HepG2 (cell line): ENCODE data around the gene BCL2. TPM values are rescaled to one million over a fixed set of nuclear protein-coding genes. Genes with fewer than 3 reads are reported as not detected.

Source experiments
- ATAC-seq: fragments of 200-7000 bp; cut with Tn5 transposase; 3 replicates; pipeline ENCODE4 v1.9.1; 2020; ENCODE audit warnings: mild to moderate bottlenecking, moderate library complexity
- BruUV-seq: library from RNA; stranded (reverse); fragments of 400-500 nt; replicated peaks from 2 replicates; lab custom pipeline; 2021; lab: Mats Ljungman, UMichigan
- CTCF ChIA-PET: fragments of 300-600 bp; formaldehyde crosslinking; extraction: SDS; loops from one replicate; lab custom pipeline; 2021; ENCODE audit warnings: low total read pairs, inconsistent platforms, low intra/inter-chr PET ratio; lab: Yijun Ruan, JAX
- POLR2A ChIA-PET: fragments of 350-600 bp; sonication (Branson Sonifier 250); formaldehyde crosslinking; loops from one replicate; lab custom pipeline; 2020; ENCODE audit warnings: antibody characterized with exemption, inconsistent platforms; lab: Yijun Ruan, JAX
- DNase-seq: peaks from one replicate; pipeline ENCODE4 v3.0.0-alpha.2; 2015; ENCODE audit warnings: low spot score
- FAIRE-seq: peaks from 3 replicates; lab custom pipeline; 2011; peaks lifted over from hg19 to GRCh38; lab: Jason Lieb, UNC
- H2AFZ ChIP-seq: one replicate; pipeline ENCODE4 v1.6.1; 2011; ENCODE audit warnings: low read length, inconsistent platforms
- H3K27ac ChIP-seq: fragments of 300-600 bp; 3 replicates; pipeline ENCODE4 v1.8.0; 2011; ENCODE audit warnings: mixed run types, mild to moderate bottlenecking, mixed read lengths, low read length, inconsistent platforms; ENCODE audit not compliant: insufficient read depth; ENCODE audit errors: extremely low read length
- H3K27me3 ChIP-seq, 2 experiments: fragments of 200-600 bp in 1 of 2; 2 replicates in 1 of 2; 3 replicates in 1 of 2; pipeline versions ENCODE4 v1.6.0 to v1.8.0; 2011; ENCODE audit warnings: low read length in 2 of 2, mild to moderate bottlenecking in 2 of 2, moderate library complexity in 2 of 2, inconsistent platforms in 1 of 2; ENCODE audit not compliant: insufficient read depth in 2 of 2, control insufficient read depth in 1 of 2
- H3K36me3 ChIP-seq, 2 experiments: fragments of 200-600 bp in 1 of 2; replicated peaks in 1 of 2; 2 replicates in 1 of 2; 3 replicates in 1 of 2; pipeline versions ENCODE4 v1.5.1 to v1.8.0; 2011; ENCODE audit warnings: low read length in 2 of 2, inconsistent platforms in 1 of 2; ENCODE audit not compliant: insufficient read depth in 2 of 2, control insufficient read depth in 1 of 2
- H3K4me1 ChIP-seq: 2 replicates; pipeline ENCODE4 v1.5.1; 2012; ENCODE audit warnings: low read length, inconsistent platforms; ENCODE audit not compliant: insufficient read depth
- H3K4me2 ChIP-seq: 2 replicates; pipeline ENCODE4 v1.6.0; 2011; ENCODE audit warnings: low read depth, low read length, inconsistent platforms
- H3K4me3 ChIP-seq, 3 experiments: fragments of 200-600 bp in 1 of 3; sonication (generic), shearing (Covaris generic) in 1 of 3; replicated peaks in 1 of 3; 2 replicates each; pipeline ENCODE4 v1.5.1; 2011 to 2016; ENCODE audit warnings: low read length in 3 of 3, inconsistent platforms in 2 of 3, low read depth in 2 of 3, mild to moderate bottlenecking in 2 of 3, control low read depth in 1 of 3, mixed read lengths in 1 of 3; ENCODE audit not compliant: insufficient read depth in 1 of 3
- H3K79me2 ChIP-seq: one replicate; pipeline ENCODE4 v1.6.1; 2011; ENCODE audit warnings: low read length, inconsistent platforms; ENCODE audit not compliant: insufficient read depth
- H3K9ac ChIP-seq: 2 replicates; pipeline ENCODE4 v1.6.0; 2011; ENCODE audit warnings: mild to moderate bottlenecking, low read depth, low read length, inconsistent platforms; ENCODE audit not compliant: insufficient read depth
- H3K9me3 ChIP-seq: 2 replicates; pipeline ENCODE4 v1.5.1; 2012; ENCODE audit warnings: mild to moderate bottlenecking, low read length
- H4K20me1 ChIP-seq: 2 replicates; pipeline ENCODE4 v1.6.0; 2011; ENCODE audit warnings: inconsistent platforms, mild to moderate bottlenecking, low read length, moderate library complexity; ENCODE audit not compliant: insufficient read depth
- HMG20A ChIP-seq: IDR thresholded peaks from 2 replicates; pipeline ENCODE4 v1.6.1; 2016; ENCODE audit warnings: borderline replicate concordance
- ISX ChIP-seq: sonication (generic); formaldehyde crosslinking; conservative IDR thresholded peaks from 2 replicates; pipeline ENCODE4 v1.5.0; 2020; ENCODE audit warnings: missing genetic modification reagents
- KDM5A ChIP-seq: fragments of 200-600 bp; sonication (generic); IDR thresholded peaks from 2 replicates; pipeline ENCODE4 v1.7.0; 2018; ENCODE audit warnings: antibody characterized with exemption, mild to moderate bottlenecking, low read length, borderline replicate concordance
- MXI1 ChIP-seq: IDR thresholded peaks from 3 replicates; pipeline ENCODE4 v1.6.1; 2012; ENCODE audit warnings: low read depth, low read length, inconsistent platforms, borderline replicate concordance
- SSRP1 ChIP-seq: IDR thresholded peaks from 2 replicates; pipeline ENCODE4 v1.6.1; 2016; ENCODE audit warnings: control low read depth
- ZFX ChIP-seq: sonication (generic); formaldehyde crosslinking; IDR thresholded peaks from 2 replicates; pipeline ENCODE4 v1.4.0; 2020; ENCODE audit warnings: mild to moderate bottlenecking, low read depth, missing genetic modification reagents, moderate library complexity
- ZNF484 ChIP-seq: sonication (generic); formaldehyde crosslinking; IDR thresholded peaks from 2 replicates; pipeline ENCODE4 v1.5.1; 2020; ENCODE audit warnings: mild to moderate bottlenecking, low read depth, missing genetic modification reagents, borderline replicate concordance
- ZNF580 ChIP-seq: IDR thresholded peaks from 2 replicates; pipeline ENCODE4 v1.6.1; 2016; ENCODE audit warnings: low read depth, borderline replicate concordance
- ZNF589 ChIP-seq: sonication (generic); formaldehyde crosslinking; conservative IDR thresholded peaks from 2 replicates; pipeline ENCODE4 v1.8.0; 2022; ENCODE audit warnings: mild to moderate bottlenecking, moderate library complexity, missing genetic modification reagents
- ZNF772 ChIP-seq: sonication (generic); formaldehyde crosslinking; IDR thresholded peaks from 2 replicates; pipeline ENCODE4 v1.5.0; 2020; ENCODE audit warnings: mild to moderate bottlenecking, missing genetic modification reagents
- ZSCAN31 ChIP-seq: sonication (generic); formaldehyde crosslinking; IDR thresholded peaks from 2 replicates; pipeline ENCODE4 v1.5.0; 2020; ENCODE audit warnings: low read depth, mild to moderate bottlenecking, missing genetic modification reagents
- WGBS: methylation state at CpG from one replicate; pipeline ENCODE4 v1.1.6; 2017; ENCODE audit warnings: low lambda C conversion rate; 5-methylcytosine and 5-hydroxymethylcytosine counted together
- in situ Hi-C: cut with HindIII; loops from 2 replicates; pipeline ENCODE4 v1.10.0; 2017; ENCODE audit warnings: low pct_unique_long_range_greater_than_20kb; ENCODE audit not compliant: extremely low pct_ligation_motif_present
- intact Hi-C: fragments of 100-400 bp; cut with micrococcal nuclease; formaldehyde crosslinking; loops from one replicate; pipeline ENCODE4 v1.10.0; 2022; ENCODE audit not compliant: unreplicated experiment
- polyA plus RNA-seq, 8 experiments: library from polyadenylated mRNA; depleted of rRNA in 3 of 8; stranded (reverse) in 7 of 8; unstranded in 1 of 8; fragments of >200 nt; fragmentation: Illumina TruSeq in 4 of 8; extraction: Trizol in 4 of 8; gene quantifications; 2 replicates each; pipeline versions ENCODE4 v1.2.1 to v1.2.3, GENCODE V29; 2011 to 2016; ENCODE audit warnings: low read depth in 4 of 8, missing spikeins in 1 of 8, mixed read lengths in 1 of 8; ENCODE audit not compliant: insufficient read depth in 1 of 8
- total RNA-seq, 5 experiments: library from RNA; depleted of rRNA; stranded (reverse); fragments of >200 nt; fragmentation: Illumina TruSeq; extraction: Trizol; gene quantifications; 2 replicates each; pipeline ENCODE4 v1.2.3, GENCODE V29; 2016; ENCODE audit warnings: low read depth in 1 of 5

Gene BCL2
- total and polyA plus RNA-seq, 2 of the 13 experiments (the other 11 are each of a cell fraction or from before 2014, with no cell fraction given), result 0.07 to 0.53 TPM

DNA sequence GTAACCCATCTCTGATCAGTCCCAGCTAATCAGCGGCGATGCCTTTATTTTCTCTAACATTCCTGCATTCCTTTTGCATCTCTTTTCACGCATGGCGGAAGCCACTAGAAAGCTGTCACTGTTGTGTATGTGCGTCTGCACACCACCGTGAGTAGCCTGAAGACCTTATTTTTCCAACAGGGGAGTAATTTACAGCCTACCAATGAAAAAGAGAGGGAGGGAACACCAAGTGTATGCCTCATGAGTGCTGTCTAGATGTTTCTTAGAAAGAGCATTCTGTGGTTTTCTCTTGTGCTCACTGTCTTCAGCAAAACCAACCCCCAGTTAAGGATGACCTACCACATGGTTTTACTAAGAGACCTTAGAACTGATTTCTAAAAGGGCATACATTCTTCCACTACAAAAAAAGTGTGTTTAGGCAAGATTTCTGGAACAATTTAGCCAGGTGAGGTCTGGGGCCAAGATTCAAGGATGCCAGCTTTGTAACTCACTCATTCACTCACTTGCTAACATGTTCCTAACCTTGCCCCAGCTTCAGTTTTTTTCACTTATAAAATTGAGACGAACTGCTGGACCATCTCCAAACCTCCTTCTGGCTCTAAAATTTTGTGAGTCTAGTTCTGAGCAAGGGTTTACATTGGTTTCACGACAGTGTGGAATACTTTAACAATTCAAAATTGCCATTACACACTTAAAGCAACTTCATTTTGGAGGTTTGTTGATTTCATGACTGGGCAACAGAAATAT is 51.4 kb downstream of the BCL2 start:
- no peak overlapping the region for H3K27ac ChIP-seq
- H4K20me1 ChIP-seq, result no peaks in the 10 kb centered on the region
- FAIRE-seq (no peak), DNase-seq (no peak), ATAC-seq (no peak)
- no TSS peak for BruUV-seq
- no peak overlapping the region for H3K9ac ChIP-seq
- no peak overlapping the region for H3K4me2 ChIP-seq
- no peaks in the 10 kb centered on the region for H3K4me1 ChIP-seq
- WGBS, result 35% methylated on average over 8 of the region's 8 CpGs
- H2AFZ ChIP-seq, result no peak overlapping the region
- TF ChIP-seq ZNF772 (CRISPR knock-in tag) (no peak), KDM5A (no peak), ISX (CRISPR knock-in tag) (no peak), ZFX (CRISPR knock-in tag) (no peak), ZNF484 (no peak), MXI1 (no peak)
- ChIA-PET POLR2A (no interaction called here), CTCF (no interaction called here)
- H3K36me3 ChIP-seq, result no peaks in the 10 kb centered on the region
- intact Hi-C loops (no loop called here), in situ Hi-C loops (no loop called here)
- H3K79me2 ChIP-seq, result no peaks in the 10 kb centered on the region
- peaks cover 1 to 2% of the 10 kb centered on the region in 2 experiments; a peak in 1 of 5 replicates for H3K27me3 ChIP-seq
- H3K9me3 ChIP-seq, result no peaks in the 10 kb centered on the region
- no peak overlapping the region for H3K4me3 ChIP-seq

GRCh38 chr18:63266888-63267790 is 52.4 kb downstream of the BCL2 start:
- H3K36me3 ChIP-seq, result no peaks in the 10 kb centered on the region
- H3K4me3 ChIP-seq, result no peak overlapping the region
- intact Hi-C loops (no loop called here), in situ Hi-C loops (no loop called here)
- H3K79me2 ChIP-seq, result no peaks in the 10 kb centered on the region
- under 1% methylated on average over 8 of the region's 8 CpGs for WGBS
- BruUV-seq, result no TSS peak
- H3K4me2 ChIP-seq, result no peak overlapping the region
- DNase-seq (no peak), FAIRE-seq (no peak), ATAC-seq (no peak)
- no peaks in the 10 kb centered on the region for H3K4me1 ChIP-seq
- H3K27ac ChIP-seq, result no peak overlapping the region
- TF ChIP-seq ZNF589 (CRISPR knock-in tag) (no peak), ZNF580 (CRISPR knock-in tag) (no peak), ZSCAN31 (CRISPR knock-in tag) (no peak), HMG20A (no peak), SSRP1 (CRISPR knock-in tag) (no peak)
- H3K9ac ChIP-seq, result no peak overlapping the region
- no peaks in the 10 kb centered on the region for H3K9me3 ChIP-seq
- no peaks in the 10 kb centered on the region for H4K20me1 ChIP-seq
- CTCF ChIA-PET, result no interaction called here
- H3K27me3 ChIP-seq, result peaks cover 0 to 1% of the 10 kb centered on the region in 2 experiments; a peak in 1 of 5 replicates
- H2AFZ ChIP-seq, result no peak overlapping the region
- POLR2A ChIA-PET, result no interaction called here
